NOMO-1 treated with dmso at 0.1 percent for 144 hours (cell line): Measurements from ENCODE around the gene ZNF444.
A peak's percentile ranks its signal among the peaks of the same experiment; 100 is the strongest.

ENCODE experiments used
- DNase-seq: peaks from one replicate; lab custom pipeline; 2025; ENCODE audit not compliant: unreplicated experiment; lab: John Stamatoyannopoulos, UW

ZNF444 gene

DNA sequence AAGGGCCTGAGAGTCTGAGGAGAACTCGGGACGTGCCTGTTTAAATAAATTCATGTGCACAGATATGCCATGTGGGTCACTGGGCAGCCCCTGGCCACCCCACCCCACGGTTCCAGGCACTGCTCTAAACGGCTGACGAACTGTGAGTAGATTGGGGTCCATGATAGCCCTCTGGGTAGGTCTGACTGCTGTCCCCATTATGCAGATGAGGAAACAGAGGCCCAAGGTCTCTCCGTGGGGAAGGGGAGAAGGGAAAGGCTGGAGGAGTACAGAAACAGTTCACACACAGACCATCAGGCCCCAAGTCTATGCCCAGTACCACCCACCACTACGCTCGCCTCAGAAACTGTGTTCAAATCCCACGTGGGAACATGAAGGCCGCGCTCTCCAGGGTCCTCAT, 34.1 kb upstream of the ZNF444 start:
- DNase-seq = no peak

DNA sequence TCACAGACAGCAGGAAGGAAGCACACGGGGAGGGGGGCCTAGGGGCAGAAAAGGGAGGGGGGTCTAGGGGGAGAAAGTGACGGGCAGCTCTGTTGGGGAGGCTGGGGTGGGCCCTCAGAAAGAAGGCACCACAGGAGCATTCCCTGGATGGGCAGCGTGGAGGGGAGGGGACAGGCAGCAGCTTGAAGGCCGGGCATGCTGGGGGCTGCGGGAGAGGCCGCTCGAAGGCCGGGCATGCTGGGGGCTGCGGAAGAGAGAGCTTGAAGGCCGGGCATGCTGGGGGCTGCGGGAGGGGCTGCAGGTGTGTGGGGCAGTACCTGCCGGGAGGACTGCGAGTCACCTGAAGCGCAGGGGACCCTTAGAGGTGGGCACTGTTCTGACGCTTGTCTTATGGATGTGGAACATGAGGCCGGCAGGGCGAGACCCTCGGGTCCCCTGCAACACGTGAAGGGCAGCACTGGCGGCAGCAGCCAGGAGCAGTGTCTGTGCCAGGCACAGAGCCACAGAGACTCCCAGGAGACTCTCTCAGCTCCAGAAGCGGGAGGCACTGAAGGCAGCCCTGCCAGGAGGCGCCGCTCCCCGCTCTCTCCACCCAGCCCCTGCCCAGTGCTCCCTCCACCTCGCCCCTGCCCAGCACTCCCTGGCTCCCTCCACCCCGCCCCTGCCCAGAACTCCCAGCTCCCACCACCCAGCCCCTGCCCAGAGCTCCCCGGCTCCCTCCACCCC, 33.3 kb upstream of the ZNF444 start:
- no peak for DNase-seq

GRCh38 chr19:56108447-56109195, 32.5 kb upstream of the ZNF444 start:
- DNase-seq = no peak

GRCh38 chr19:56109226-56109625, 31.9 kb upstream of the ZNF444 start:
- DNase-seq = no peak

DNA sequence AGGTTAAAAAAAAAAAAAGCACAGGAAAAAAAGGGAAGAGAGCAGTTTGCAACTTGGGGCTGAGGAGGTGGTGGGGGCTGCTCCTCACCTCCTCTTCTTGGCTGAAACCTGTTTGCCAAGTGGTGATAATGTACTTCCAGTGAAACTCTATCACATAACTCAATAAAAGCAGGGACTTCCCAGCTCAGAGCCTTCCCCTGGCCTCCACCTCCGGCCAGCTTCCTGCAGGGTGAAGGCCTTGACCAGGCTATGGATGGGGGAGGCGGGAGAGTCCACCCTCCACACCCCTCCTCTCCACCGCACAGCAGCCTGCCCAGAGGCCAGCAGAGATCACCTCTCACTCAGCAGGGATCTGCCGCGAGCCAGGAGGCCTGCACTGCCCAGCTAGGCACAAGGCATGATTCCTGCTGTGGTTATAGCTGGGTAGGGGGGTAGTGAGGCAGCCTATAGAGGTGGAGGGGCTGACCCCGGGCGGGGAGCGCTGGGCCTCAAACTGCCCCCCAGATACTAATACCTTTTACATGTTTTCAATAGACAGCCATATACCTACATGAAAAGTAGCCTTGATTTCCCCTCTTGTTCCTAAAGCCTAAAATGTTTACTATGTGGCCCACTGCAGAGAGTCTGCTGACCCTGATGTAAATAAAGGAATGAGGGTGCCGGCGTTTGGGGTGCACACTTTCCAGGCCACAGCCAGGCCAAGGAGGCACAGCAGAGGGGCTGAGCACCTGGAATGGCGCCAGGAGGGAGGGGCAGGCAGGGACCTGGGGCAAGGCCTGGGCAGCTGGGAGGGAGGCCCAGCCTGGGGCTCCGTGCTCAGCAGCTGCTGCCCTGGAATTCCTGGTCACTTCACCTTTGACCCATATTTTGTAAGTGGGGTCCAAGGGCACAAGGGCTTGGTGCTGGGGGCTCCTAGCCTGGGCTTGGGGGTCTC, 30.3 kb upstream of the ZNF444 start:
- DNase-seq = peak; percentile 8

- peak; percentile 25 for DNase-seq
Measured at GRCh38 chr19:56111601-56112312, 29.3 kb upstream of the ZNF444 start.

DNA sequence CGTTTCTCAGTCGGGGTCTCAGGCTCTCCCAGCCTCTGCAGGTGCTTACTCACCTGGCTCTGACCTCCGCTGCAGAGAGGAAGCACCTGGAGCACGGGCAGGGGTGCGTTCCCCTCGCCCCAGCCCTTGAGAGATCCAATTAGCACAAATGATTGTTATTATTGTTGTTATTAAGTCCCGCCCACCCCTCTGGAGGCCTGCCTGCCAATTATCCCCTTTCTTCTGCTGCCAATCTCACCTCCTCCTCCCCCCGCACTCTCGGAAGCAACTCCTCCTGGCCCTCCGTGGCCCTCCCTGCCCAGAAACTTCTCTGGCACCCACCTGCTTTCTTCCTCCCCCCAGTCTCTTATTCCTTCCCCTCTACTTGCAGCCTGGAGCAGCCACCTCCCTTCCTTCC, 28.8 kb upstream of the ZNF444 start:
- DNase-seq = no peak

DNA sequence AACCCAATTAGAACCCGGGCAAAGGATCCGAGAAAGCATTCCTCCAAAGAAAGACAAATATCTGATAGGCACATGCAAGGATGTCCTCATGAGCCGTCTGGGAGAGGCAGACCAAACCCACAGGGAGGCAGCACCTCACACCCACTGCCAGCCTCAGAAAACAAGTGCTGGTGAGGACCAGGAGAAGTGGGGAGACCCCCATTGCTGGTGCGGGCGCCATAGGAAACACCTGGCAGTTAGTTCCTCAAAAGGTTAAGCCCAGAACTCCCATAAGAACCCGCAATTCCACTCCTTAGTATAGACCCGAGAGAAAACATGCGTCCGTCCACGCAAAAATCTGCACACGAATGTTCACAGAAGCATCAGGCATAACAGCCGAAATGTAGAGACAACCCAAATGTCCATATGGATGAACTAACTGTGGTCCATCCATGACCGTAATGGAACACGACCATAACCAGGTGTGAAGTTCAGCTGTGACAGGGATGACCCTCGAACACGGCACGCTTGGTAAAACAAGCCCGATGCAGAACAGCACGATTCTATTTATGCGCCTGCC, 27.9 kb upstream of the ZNF444 start:
- no peak for DNase-seq

DNA sequence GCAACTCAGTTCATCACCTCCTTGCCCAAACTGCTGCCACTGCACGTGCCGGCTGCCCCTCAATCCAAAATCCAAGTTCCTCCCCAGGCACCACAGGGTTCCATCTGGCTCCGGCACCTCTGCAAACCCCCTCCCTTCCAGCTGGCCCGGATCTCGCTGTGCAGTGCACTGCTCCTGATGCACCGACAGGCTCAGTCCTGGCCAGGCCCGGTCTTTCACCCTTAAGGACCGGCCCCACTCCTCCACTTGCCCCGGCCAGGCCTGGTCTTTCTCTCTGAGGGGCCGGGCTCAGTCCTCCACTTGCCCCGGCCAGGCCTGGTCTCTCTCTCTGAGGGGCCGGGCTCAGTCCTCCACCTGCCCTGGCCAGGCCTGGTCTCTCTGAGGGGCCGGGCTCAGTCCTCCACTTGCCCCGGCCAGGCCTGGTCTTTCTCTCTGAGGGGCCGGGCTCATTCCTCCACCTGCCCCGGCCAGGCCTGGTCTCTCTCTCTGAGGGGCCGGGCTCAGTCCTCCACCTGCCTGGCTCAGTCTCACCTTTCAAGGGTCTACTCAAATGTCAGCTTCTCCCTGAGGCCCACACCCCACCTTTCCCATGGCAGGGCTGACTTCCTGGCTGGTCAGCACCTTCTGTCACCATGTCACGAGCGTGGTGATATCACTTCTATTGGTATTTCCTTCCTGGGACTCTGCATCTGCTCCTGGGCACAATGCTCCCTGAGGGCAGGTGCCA, 26.9 kb upstream of the ZNF444 start:
- DNase-seq = no peak

- DNase-seq = no peak
Measured at GRCh38 chr19:56114778-56115110, 26.3 kb upstream of the ZNF444 start.

DNA sequence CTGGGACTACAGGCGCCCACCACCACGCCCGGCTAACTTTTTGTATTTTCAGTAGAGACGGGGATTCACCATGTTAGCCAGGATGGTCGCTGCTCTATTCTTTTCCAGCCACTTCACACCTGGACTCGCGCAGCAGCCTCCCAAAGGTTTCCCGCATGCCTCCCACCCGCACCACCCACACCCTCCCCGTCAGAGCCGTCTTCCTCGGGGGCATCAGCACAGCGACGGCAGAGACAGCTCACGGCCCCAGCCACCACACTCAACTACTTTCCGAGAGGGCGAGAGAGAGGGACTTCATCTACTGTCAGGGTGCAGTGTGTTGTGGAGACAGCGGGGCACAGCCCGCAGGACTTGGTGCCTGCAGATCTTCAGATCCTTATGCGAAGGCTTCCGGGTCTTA, 25.6 kb upstream of the ZNF444 start:
- DNase-seq = no peak

GRCh38 chr19:56116606-56117005, 24.5 kb upstream of the ZNF444 start:
- DNase-seq = no peak

- DNase-seq = no peak
Measured at GRCh38 chr19:56117376-56117884, 23.7 kb upstream of the ZNF444 start.

GRCh38 chr19:56117889-56118288, 23.2 kb upstream of the ZNF444 start:
- DNase-seq = no peak

DNA sequence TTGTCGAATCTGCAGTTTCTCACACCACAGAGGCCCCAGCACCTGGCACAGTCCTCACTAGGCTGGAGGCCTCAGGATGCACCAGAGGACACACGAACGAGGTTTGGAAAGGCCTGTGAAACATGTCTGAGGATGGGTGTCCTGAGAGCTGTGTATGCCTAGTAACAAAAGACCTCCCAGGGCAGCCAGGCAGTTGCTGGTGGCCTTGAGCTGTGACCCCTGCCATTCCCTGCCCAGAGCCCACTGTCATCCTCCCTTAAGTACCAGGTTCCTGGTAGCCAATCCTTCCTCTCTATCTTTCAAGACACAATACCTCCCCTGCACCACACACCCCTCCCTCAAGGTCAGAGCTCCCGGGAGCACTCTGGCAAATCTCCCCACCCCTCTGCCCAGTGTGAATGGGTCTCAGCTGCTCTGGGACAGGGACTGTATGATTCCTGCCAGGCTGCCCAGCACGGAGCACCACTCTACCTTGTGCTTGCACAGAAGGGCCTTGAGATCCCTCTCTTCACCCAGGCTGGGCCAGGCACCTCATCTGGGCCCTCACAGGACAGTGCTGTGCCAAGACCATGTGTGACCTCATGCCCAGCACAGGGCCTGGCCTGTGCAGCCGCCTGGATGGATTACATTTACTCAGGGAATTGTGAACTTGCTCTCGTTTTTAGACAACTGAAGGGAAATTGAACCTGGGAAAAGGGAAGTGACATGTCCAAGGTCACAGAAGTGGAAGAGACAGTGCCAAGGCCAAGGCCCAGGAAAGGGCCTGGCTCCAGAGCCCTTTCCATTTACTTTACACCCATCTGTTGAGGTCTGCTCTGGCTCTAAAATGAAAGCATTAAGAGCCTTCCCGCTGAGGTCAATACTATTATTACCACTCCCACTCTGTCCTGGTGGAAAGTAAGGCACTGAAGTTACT, 22.2 kb upstream of the ZNF444 start:
- no peak for DNase-seq

- no peak for DNase-seq
Measured at GRCh38 chr19:56119582-56119978, 21.5 kb upstream of the ZNF444 start.

DNA sequence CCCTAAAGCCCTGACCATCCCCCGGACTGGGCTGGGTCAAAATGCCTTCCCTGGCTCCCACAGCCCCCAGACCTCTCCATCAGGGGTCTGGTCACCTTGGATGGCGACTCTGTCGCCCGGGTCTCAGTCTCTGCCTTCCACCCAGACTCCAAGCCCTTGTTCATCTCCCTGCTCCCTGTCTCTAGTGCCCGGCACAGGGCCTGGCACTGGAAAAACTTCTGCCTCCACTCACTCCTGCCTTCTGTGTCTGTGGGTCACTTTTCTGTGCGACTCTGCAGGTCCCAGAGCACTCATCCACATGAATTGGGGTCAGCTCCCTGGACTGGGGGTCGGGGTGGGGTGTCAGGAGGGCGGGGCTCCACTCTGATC, 21.1 kb upstream of the ZNF444 start:
- DNase-seq = no peak

DNA sequence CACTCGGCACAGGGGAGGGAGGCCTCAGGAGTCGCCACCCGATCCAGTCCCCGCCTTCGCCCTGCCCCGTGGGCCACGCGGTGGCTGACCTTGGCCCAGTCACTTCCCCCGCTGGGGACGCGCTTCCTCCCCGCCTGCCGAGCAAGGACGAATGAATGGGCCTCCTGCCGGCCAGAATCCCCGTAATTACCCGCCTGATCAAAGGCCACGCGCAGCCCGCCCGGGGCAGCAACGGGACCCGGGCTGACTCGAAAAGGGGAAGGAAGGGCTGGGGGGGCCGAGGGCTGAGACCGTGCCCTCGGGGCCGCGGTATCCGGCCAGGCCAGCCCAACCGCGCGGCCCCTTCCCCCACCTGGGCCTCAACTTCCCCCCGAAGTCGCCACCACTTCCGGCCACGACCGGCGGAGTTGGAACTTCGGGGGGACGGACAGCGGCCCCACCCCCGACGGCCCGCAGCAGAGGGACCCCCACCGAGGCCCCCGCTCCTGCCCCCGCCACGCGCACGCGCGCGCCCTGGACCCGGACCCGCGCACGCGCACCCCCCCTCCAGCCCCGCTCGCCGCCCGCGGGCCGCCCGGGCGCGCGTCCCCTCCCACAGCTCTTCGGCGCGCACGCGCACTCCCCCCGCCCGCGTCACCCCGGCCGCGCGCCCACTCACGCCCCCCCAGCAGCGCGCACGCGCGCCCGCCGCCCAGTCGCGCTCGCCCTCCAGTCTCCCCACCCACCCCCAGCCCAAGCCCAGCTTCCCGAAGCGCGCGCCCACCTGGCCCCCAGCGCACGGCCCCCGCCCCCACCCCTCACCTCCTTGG, 20.5 kb upstream of the ZNF444 start:
- peak; percentile 86 for DNase-seq
